Hepatocyte (in vitro differentiated cells): ENCODE measurements around the gene GNE. TPM values are rescaled to one million over a fixed set of nuclear protein-coding genes. Genes with fewer than 3 reads are reported as not detected.

Experiments
- DNase-seq: peaks from one replicate; pipeline ENCODE4 v3.0.0-alpha.2; 2016; ENCODE audit warnings: low spot score
- H2AFZ ChIP-seq: fragments of 200-600 bp; sonication (generic); 2 replicates; pipeline ENCODE4 v1.6.0; 2016; ENCODE audit warnings: antibody characterized with exemption, mild to moderate bottlenecking
- H3K27ac ChIP-seq: fragments of 200-600 bp; sonication (generic); 2 replicates; pipeline ENCODE4 v1.5.1; 2016; ENCODE audit warnings: mild to moderate bottlenecking
- H3K27me3 ChIP-seq: fragments of 200-600 bp; sonication (generic); 2 replicates; pipeline ENCODE4 v1.6.1; 2016
- H3K36me3 ChIP-seq: fragments of 200-600 bp; sonication (generic); replicated peaks from 2 replicates; pipeline ENCODE4 v1.5.1; 2016; ENCODE audit warnings: low read depth; ENCODE audit not compliant: insufficient read depth
- H3K4me1 ChIP-seq: fragments of 200-600 bp; sonication (generic); 2 replicates; pipeline ENCODE4 v1.5.1; 2016; ENCODE audit warnings: mild to moderate bottlenecking, moderate library complexity; ENCODE audit not compliant: insufficient read depth
- H3K4me2 ChIP-seq: fragments of 200-600 bp; sonication (generic); 2 replicates; pipeline ENCODE4 v1.6.0; 2016
- H3K4me3 ChIP-seq: fragments of 200-600 bp; sonication (generic); 2 replicates; pipeline ENCODE4 v1.5.1; 2016; ENCODE audit warnings: mild to moderate bottlenecking
- H3K79me2 ChIP-seq: fragments of 200-600 bp; sonication (generic); 2 replicates; pipeline ENCODE4 v1.6.0; 2017; ENCODE audit warnings: mild to moderate bottlenecking
- H3K9me2 ChIP-seq: fragments of 200-600 bp; sonication (generic); replicated peaks from 2 replicates; pipeline ENCODE4 v1.6.0; 2017; ENCODE audit warnings: mild to moderate bottlenecking; ENCODE audit not compliant: insufficient read depth
- H3K9me3 ChIP-seq: fragments of 200-600 bp; sonication (generic); 2 replicates; pipeline ENCODE4 v1.5.1; 2016; ENCODE audit warnings: low read depth, mild to moderate bottlenecking
- H4K20me1 ChIP-seq: fragments of 200-600 bp; sonication (generic); 2 replicates; pipeline ENCODE4 v1.6.0; 2016; ENCODE audit warnings: mild to moderate bottlenecking; ENCODE audit not compliant: insufficient read depth, poor library complexity, severe bottlenecking
- CTCF ChIP-seq: fragments of 200-600 bp; sonication (generic); IDR thresholded peaks from 2 replicates; pipeline ENCODE4 v1.5.1; 2016; ENCODE audit warnings: antibody characterized with exemption, mild to moderate bottlenecking; ENCODE audit not compliant: poor library complexity
- EZH2 ChIP-seq: fragments of 200-600 bp; sonication (generic); IDR thresholded peaks from 2 replicates; pipeline ENCODE4 v1.6.1; 2016; ENCODE audit warnings: antibody characterized with exemption, mild to moderate bottlenecking, borderline replicate concordance
- EZH2phosphoT487 ChIP-seq: fragments of 200-600 bp; sonication (generic); IDR thresholded peaks from one replicate; pipeline ENCODE4 v1.6.1; 2018; ENCODE audit warnings: antibody characterized with exemption, mild to moderate bottlenecking, low read depth, moderate library complexity; ENCODE audit not compliant: unreplicated experiment, severe bottlenecking
- WGBS: methylation state at CpG from one replicate; pipeline ENCODE4 v1.1.6; 2016; ENCODE audit warnings: low lambda C conversion rate; ENCODE audit errors: missing lambda C conversion rate; 5-methylcytosine and 5-hydroxymethylcytosine counted together
- polyA plus RNA-seq: library from polyadenylated mRNA; unstranded; fragments of >200 nt; fragmentation: Nextera tagmentation; extraction: Ambion mirVana; gene quantifications from 2 replicates; pipeline ENCODE4 v1.2.1, GENCODE V29; 2016
- total RNA-seq: library from RNA; depleted of rRNA; stranded (reverse); fragments of >200 nt; gene quantifications from 2 replicates; pipeline ENCODE4 v1.2.3, GENCODE V29; 2014

Gene GNE
- total and polyA plus RNA-seq, 2 experiments from 2014 or later = 6.5 to 14.9 TPM

GRCh38 chr9:36280989-36281388 is 22.7 kb upstream of the GNE start:
- Histone ChIP-seq H4K20me1 (no peaks in the 10 kb centered on the region), H3K4me2 (no peak overlapping the region), H3K9me2 (no peaks in the 10 kb centered on the region), H3K4me1 (peaks cover 9% of the 10 kb centered on the region), H3K36me3 (no peaks in the 10 kb centered on the region), H3K9me3 (no peaks in the 10 kb centered on the region), H2AFZ (no peak overlapping the region), H3K79me2 (no peaks in the 10 kb centered on the region), H3K27ac (no peak overlapping the region), H3K27me3 (no peaks in the 10 kb centered on the region), H3K4me3 (no peak overlapping the region)
- no peak for DNase-seq
- WGBS = 86% methylated on average over 4 of the region's 4 CpGs
- TF ChIP-seq EZH2 = no peak
- TF ChIP-seq CTCF = no peak
- TF ChIP-seq EZH2phosphoT487 = no peak

DNA sequence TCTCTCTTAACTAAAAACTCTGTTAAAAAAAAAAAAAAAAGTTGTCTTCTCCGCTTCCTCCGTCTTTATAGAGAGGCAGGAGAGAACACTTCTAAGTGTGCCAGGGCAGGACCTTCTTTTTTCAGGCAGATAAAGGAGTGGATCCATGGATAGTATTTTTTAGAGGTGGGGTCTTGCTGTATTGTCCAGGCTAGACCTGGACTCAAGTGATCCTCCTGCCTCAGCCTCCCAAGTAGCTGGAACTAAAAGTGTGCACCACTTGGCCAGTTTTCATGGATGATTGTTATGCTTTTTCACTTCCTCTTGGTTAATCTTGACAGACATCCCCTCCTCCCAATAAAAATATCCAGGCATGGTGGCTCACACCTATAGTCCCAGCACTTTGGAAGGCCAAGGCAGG is 20.0 kb upstream of the GNE start:
- no peak overlapping the region for H3K27ac ChIP-seq
- peaks cover 22% of the 10 kb centered on the region for H3K4me1 ChIP-seq
- WGBS = 96% methylated on average over 2 of the region's 2 CpGs
- no peaks in the 10 kb centered on the region for H4K20me1 ChIP-seq
- H2AFZ ChIP-seq = no peak overlapping the region
- TF ChIP-seq EZH2 (no peak), EZH2phosphoT487 (no peak), CTCF (no peak)
- no peaks in the 10 kb centered on the region for H3K79me2 ChIP-seq
- no peaks in the 10 kb centered on the region for H3K9me3 ChIP-seq
- no peaks in the 10 kb centered on the region for H3K27me3 ChIP-seq
- H3K4me2 ChIP-seq = no peak overlapping the region
- no peak for DNase-seq
- H3K36me3 ChIP-seq = no peaks in the 10 kb centered on the region
- H3K4me3 ChIP-seq = no peak overlapping the region
- no peaks in the 10 kb centered on the region for H3K9me2 ChIP-seq

DNA sequence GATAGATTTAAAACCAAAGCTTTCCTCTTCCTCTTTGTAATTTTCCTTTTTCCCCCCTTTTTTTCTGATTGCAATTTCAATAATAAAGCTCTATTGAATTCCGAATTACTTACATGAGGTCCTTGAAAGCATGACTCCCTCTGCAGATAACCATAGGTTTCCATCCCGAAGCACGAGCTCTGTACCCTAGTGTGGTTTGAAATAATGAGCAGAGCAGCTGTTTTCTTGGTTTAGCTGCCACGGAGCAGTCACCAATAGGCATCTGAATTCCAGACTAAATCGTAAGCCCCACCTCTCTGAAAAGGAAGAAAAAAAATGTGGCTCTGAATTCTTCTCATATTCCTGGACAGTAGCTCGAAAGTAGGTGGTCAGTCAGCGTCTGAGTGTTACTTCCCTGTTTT is 18.5 kb upstream of the GNE start:
- Histone ChIP-seq H3K4me3 (no peak overlapping the region), H2AFZ (peak overlapping the region; percentile 48), H3K79me2 (no peaks in the 10 kb centered on the region), H3K4me1 (peaks cover 22% of the 10 kb centered on the region), H4K20me1 (no peaks in the 10 kb centered on the region), H3K9me3 (no peaks in the 10 kb centered on the region), H3K36me3 (no peaks in the 10 kb centered on the region), H3K4me2 (peak overlapping the region; percentile 72), H3K27me3 (no peaks in the 10 kb centered on the region), H3K9me2 (no peaks in the 10 kb centered on the region), H3K27ac (peak overlapping the region; percentile 2)
- TF ChIP-seq CTCF = no peak
- no peak for TF ChIP-seq EZH2phosphoT487
- TF ChIP-seq EZH2 = no peak
- 23% methylated on average over 7 of the region's 7 CpGs for WGBS
- DNase-seq = peak; percentile 43

DNA sequence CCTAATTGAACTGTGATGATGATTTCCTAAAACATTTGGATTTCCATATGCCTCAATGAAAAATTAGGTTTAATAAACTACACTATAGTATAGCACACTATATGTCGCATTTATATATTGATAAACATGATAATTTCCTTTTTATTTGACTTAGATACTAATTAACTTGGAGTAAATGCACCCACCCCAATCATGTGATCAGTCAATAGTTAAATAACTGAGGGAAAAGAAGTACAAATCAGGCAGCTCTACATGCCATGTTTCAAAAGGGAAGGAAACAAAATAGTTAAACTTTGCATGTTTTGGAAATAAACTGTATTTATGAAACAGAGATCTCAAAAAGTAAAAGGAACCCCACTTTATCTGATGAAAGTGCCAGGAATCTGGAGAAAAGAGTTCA is 18.0 kb upstream of the GNE start:
- no peaks in the 10 kb centered on the region for H3K79me2 ChIP-seq
- peak overlapping the region; percentile 2 for H3K27ac ChIP-seq
- no peak overlapping the region for H3K4me3 ChIP-seq
- no peaks in the 10 kb centered on the region for H3K9me2 ChIP-seq
- no peak for TF ChIP-seq EZH2phosphoT487
- no peaks in the 10 kb centered on the region for H3K9me3 ChIP-seq
- peak overlapping the region; percentile 13 for H2AFZ ChIP-seq
- DNase-seq = no peak
- no peaks in the 10 kb centered on the region for H3K36me3 ChIP-seq
- no peaks in the 10 kb centered on the region for H3K27me3 ChIP-seq
- H3K4me1 ChIP-seq = peaks cover 22% of the 10 kb centered on the region
- H3K4me2 ChIP-seq = peak overlapping the region; percentile 72
- WGBS = 79% methylated on average over 1 of the region's 1 CpG
- H4K20me1 ChIP-seq = no peaks in the 10 kb centered on the region
